Spleen (tissue), 7 donors: ENCODE results near the gene SLC46A3.

ENCODE experiments used
- CTCF ChIP-seq, 11 experiments: fragments of 200-600 bp in 7 of 11; fragments of 450-650 bp in 4 of 11; sonication (generic) in 4 of 11; IDR thresholded peaks in 8 of 11; conservative IDR thresholded peaks in 3 of 11; 1 replicate in 7 of 11; 2 replicates in 4 of 11; pipeline versions ENCODE4 v1.4.0 to v1.8.0; 2016 to 2021; ENCODE audit warnings: antibody characterized with exemption in 11 of 11, inconsistent platforms in 4 of 11, mild to moderate bottlenecking in 1 of 11
- POLR2A ChIP-seq, 3 donors: fragments of 450-650 bp; IDR thresholded peaks; one replicate each; pipeline ENCODE4 v1.5.1; 2017; ENCODE audit warnings: antibody characterized with exemption in 3 of 3, mild to moderate bottlenecking in 1 of 3
- POLR2AphosphoS5 ChIP-seq, 3 donors: sonication (generic); formaldehyde crosslinking; IDR thresholded peaks; one replicate each; pipeline ENCODE4 v1.5.1; 2017; ENCODE audit warnings: antibody characterized with exemption in 3 of 3
- donor health status: DM: no; HTN: no; CAD: no; lungs with moderate emphysema.
- donor health status: DM: no; HTN: no; CAD: no.
- donor health status: DM: no; HTN: no; CAD: no.

- TF ChIP-seq CTCF (IDR thresholded peaks at IDR 0.05 in 8 of 11, conservative IDR thresholded peaks at IDR 0.05 in 3 of 11) (no peak), POLR2AphosphoS5 (IDR thresholded peaks at IDR 0.05) (no peak), POLR2A (IDR thresholded peaks at IDR 0.05) (no peak)
These were observed 24.8 kb upstream of the SLC46A3 start for GRCh38 chr13:28743499-28744083.
